Neural cell (in vitro differentiated cells): ENCODE data around the gene ATP2A1.

Experiments
- POLR2AphosphoS5 ChIP-seq: IDR thresholded peaks from 2 replicates; pipeline ENCODE4 v1.6.1; 2012
- TF ChIP-seq, protein P1 (sequence below): fragments of 450-650 bp; IDR thresholded peaks from 2 replicates; pipeline ENCODE4 v1.5.1; 2014; ENCODE audit warnings: antibody characterized with exemption, mild to moderate bottlenecking, moderate library complexity; ENCODE audit not compliant: poor library complexity, severe bottlenecking

GRCh38 chr16:28930203-28930602 is 51.9 kb downstream of the ATP2A1 start:
- TF ChIP-seq POLR2AphosphoS5: no peak
- TF ChIP-seq, protein P1, sequence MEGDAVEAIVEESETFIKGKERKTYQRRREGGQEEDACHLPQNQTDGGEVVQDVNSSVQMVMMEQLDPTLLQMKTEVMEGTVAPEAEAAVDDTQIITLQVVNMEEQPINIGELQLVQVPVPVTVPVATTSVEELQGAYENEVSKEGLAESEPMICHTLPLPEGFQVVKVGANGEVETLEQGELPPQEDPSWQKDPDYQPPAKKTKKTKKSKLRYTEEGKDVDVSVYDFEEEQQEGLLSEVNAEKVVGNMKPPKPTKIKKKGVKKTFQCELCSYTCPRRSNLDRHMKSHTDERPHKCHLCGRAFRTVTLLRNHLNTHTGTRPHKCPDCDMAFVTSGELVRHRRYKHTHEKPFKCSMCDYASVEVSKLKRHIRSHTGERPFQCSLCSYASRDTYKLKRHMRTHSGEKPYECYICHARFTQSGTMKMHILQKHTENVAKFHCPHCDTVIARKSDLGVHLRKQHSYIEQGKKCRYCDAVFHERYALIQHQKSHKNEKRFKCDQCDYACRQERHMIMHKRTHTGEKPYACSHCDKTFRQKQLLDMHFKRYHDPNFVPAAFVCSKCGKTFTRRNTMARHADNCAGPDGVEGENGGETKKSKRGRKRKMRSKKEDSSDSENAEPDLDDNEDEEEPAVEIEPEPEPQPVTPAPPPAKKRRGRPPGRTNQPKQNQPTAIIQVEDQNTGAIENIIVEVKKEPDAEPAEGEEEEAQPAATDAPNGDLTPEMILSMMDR: no peak
